Activated CD8-positive, alpha-beta memory T cell treated with anti-CD3 and anti-CD28 coated beads, Interleukin-2, amount 50 U/mL, for 4 hours (primary cell): Measurements from ENCODE around the gene PLXND1.
A peak's percentile ranks its signal among the peaks of the same experiment; 100 is the strongest.
"Not testable (repeated sequence)": the region's sequence is repeated elsewhere in the genome, so short reads cannot be mapped to it uniquely, and the experiment has no call there.

Experiments used
- DNase-seq: peaks from one replicate; pipeline ENCODE4 v3.0.0-alpha.2; 2020

The PLXND1 gene

DNA sequence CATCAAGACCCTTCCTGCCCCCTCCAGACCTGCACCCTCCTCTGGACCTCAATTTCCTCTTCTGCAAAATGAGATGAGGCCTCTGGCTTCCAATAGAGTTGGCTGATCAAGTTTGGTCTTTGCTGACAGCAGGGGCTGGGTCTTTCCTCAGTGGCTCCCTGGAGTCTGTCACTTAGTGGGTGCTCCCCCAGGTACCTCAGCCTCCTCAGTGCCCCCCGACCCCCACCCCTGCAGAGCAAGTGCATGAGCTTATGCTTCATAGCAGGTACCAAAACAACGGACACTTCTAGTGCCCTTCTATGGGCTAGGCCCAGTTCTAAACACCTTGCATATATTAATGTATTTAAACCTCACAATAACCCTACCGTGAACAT lies 6.9 kb upstream of the PLXND1 start:
- no peak for DNase-seq

GRCh38 chr3:129612534-129613366 lies 6.3 kb upstream of the PLXND1 start:
- no peak for DNase-seq

GRCh38 chr3:129611812-129612533 lies 5.5 kb upstream of the PLXND1 start:
- DNase-seq: no peak

DNA sequence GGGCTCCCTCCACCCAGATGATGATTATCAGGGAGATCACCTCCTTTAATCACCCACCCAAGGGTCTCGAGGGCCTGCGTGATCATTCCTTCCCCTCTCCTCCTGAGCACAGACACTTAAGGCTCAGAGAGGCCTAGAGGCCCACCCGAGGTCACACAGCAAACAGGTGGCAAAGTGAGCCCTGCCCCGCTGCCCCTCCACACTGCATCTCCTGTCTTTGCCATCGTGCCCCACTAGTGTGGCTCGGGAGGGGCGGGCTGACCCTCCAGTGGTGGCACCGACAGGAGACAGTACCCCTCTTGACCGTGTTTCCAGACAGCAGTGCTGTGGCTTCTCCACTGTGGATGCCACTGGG lies 4.9 kb upstream of the PLXND1 start:
- DNase-seq: no peak

DNA sequence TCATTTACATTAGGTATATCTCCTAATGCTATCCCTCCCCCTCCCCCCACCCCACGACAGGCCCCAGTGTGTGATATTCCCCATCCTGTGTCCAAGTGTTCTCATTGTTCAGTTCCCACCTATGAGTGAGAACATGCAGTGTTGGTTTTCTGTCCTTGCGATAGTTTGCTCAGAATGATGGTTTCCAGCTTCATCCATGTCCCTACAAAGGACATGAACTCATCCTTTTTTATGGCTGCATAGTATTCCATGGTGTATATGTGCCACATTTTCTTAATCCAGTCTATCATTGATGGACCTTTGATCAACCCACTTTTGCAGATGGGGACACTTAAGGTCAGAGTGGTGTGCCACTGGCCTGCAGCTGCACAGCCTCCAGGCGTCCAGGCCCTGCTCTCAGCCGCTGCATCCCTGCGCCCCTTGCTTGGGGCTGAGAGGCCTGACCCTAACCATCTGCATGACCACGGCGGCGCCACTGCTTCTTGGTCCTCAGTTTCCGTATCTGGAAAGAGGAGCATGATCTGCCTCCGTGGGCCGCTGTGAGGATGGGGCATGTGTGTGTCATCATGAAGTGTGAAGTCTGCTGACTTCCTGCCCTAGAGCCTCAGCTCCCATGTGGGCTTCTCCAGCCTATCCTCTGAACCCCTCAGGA lies 4.4 kb upstream of the PLXND1 start:
- DNase-seq: not testable (repeated sequence)

GRCh38 chr3:129610276-129610675 lies 3.8 kb upstream of the PLXND1 start:
- no peak for DNase-seq

DNA sequence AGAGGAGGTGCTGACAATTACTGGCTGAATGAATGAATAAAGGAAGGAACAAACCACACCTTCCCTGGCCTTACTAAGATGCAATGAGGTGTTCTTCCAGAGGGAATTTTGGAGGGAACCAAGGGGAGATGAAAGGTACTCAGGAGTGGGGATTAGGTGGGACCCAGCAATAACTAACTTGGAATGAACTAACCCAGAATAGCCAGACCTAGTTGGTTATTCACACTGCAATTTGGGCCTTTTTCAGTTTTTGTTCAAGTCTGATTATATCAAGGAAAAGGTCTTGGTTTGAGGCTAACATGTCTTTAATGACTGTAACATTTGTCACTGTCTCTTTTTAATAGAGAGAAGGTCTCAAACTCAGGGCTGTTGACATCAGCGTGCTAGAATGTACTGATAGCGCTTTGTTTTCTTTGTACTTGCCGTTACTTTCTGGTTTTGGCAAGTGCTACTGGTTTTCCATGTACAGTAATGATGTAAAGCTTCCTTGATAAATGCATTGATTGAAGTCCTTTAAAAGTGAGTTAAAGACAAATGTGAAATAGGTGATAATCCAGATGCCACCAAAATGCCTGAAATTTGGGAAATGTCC lies 3.2 kb upstream of the PLXND1 start:
- DNase-seq: no peak

DNA sequence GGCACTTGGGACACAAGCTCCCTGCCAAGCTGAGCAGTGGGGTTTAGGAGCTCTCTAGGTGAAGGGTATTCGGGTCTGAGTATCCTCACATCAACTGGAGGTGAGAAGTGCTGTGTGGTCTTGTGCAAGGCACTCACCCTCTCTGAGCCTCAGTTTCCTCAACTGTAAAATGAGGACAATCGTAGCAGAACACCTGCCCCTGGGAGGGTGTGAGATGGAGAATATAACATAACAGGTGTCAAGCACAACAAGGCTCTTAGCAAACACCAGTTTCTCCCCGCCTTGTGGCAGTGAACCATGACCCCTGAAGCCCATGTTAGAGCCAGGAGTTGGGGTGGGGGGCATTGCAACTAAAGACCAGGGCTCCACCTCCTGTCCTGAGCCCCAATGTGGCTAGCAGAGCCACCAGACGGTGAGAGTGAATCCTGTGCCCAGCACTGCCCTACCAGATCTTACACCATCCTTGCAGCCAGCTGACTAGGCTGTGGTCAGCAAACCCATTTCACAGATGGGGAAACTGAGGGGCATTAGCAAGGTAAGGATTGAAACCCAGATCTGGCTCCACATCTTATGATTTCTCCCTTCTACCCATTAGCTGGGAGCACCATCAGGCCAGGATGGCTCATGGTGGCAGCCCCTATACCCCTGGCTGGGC lies 2.6 kb upstream of the PLXND1 start:
- no peak for DNase-seq

DNA sequence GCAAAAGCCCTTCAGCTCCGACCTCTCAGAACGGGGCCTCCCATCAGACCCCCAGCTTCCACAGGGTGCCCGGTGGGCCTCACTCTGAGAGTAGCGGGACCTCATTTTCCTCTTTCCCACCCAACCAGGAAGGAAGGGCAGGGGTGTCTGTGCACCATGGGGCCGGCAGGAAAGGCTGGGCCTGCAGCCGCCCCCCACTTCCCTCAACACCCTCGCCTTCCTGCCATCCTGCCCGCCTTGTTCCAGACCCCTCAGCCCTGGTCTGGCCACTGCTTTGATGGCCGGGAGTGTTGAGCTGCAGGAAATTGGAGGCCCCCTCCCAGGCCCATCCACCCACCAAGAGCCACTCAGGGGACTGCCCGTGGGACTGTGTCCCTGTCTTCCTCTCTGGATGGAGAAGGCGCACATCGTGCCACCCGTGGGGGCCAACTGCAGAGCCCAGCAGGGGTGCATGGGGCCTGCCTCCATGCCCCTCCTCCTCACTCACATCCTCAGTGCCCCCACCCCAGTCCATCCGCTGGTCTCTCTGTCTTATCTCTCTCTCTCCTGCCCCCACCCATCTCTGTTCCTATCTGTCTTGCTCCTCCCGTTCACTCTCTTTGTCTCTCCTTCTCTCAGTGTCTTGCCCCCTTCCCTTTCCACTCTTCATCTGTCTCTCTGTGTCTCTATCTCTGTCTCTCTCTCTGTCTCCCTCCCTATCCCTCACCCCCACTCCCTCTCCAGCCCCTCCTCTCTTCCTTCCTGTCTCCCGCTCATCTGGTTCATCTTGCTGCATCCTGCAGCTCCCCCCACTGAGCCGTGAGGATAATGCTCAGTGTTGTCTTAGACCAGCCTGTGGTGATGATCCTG lies 1.8 kb upstream of the PLXND1 start:
- DNase-seq: no peak

- DNase-seq: no peak
Observed at GRCh38 chr3:129607391-129608068, 1.1 kb upstream of the PLXND1 start.

GRCh38 chr3:129605922-129606635 lies 397 bp downstream of the PLXND1 start:
- DNase-seq: peak; percentile 35

DNA sequence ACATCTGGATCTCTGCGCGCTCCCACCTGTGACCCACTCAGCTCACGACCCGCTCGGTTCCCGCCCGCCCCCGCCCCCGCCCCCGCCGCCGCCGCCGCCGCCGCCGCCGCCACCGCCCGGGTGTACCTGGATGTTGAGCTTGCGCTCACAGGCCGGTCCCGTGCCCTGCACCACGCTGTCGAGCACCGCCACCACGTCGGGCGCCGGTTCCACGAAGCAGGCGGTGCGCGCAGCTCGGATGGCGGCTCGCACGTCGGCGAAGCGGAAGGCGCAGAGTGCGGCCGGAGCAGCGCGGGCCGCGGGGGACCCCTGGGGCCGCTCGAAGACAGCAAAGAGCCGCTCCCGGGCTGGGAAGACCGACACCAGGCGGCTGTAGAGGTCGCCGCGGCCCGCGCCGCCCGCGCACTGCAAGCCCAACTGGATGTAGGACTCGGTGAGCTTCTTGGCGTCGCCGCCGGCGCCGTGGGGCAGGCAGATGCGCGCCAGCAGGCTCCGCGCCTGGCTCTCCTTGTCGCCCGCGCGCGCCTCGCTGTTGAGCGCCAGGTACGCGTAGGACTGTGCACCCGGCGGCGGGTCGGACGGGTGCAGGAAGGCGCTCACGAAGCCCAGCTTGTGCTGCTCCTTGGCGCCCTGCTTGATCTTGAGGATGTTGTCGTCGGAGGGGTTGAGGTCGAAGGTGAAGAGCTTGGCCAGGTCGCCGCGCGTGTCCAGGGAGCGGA lies 1.1 kb downstream of the PLXND1 start:
- DNase-seq: peak; percentile 52

- no peak for DNase-seq
Observed at GRCh38 chr3:129604767-129605166, 1.7 kb downstream of the PLXND1 start.

GRCh38 chr3:129603991-129604749 lies 2.3 kb downstream of the PLXND1 start:
- DNase-seq: no peak

GRCh38 chr3:129603561-129603942 lies 2.9 kb downstream of the PLXND1 start:
- no peak for DNase-seq

DNA sequence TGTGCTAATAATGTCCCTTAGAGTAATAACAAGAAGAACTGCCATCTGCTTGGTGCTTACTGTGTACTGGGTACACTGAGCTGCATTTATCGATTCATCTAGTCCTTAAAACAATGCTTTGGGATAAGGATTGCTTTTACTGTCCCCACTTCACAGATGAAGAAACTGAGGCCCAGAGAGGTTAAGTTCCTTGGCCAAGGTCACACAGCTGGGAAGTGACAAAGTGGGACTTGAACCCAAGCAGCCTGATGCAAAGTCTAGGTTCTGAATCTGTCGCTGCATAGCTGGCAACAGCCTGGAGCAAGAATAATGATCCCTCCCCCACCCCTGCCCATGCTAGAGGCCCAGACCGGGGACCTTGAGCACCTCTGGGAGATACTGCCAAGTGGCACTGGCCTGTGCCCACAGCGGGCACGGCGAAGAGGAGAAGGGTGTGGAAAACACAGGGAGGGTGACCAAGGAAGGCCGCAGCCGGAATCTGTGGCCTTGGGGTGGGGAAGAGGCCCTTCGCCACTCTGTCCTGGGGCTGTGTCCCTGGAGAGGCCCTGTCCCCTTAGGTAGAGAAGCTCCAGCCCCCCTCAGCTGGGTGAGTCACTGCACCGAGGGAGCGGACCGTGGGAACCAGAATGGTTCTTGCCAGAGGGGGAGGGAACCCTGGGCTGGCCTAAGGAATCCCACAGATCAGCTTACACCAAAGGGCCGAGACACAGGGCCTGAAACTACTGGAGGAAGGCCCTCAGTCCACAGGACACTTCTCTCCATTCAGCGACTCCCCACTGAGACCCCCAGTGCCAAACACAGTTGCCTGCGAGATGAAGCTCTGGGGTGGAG lies 3.5 kb downstream of the PLXND1 start:
- no peak for DNase-seq

DNA sequence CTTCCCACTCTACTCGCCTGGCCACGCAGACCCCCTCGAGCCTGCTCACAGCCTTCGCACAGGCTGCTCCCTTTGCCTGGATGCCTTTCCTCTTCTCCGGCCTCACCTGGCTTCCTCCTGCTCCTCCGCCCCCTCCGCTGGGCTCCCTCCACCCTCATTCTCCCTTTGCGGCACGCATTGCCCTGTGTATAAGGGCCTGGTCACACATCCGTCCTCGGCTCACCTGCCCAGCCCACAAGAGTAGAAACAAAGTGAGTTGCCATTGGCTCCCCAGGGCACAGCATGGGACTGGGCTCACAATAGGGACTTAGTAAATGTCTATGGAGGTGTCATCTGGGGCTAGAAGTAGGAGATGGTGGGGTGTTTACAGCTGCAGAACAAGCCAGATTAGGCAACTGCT lies 4.2 kb downstream of the PLXND1 start:
- DNase-seq: no peak

GRCh38 chr3:129601713-129602112 lies 4.8 kb downstream of the PLXND1 start:
- DNase-seq: no peak
